Fibroblast of peridontal ligament (primary cell): ENCODE measurements around the gene DAZL.
A peak's percentile ranks its signal among the peaks of the same experiment; 100 is the strongest.

Source experiments
- DNase-seq: peaks from one replicate; pipeline ENCODE4 v3.0.0-alpha.2; 2010; ENCODE audit errors: extremely low read depth

DAZL gene

GRCh38 chr3:16596352-16597032 lies 8.7 kb downstream of the DAZL start:
- DNase-seq, result no peak

DNA sequence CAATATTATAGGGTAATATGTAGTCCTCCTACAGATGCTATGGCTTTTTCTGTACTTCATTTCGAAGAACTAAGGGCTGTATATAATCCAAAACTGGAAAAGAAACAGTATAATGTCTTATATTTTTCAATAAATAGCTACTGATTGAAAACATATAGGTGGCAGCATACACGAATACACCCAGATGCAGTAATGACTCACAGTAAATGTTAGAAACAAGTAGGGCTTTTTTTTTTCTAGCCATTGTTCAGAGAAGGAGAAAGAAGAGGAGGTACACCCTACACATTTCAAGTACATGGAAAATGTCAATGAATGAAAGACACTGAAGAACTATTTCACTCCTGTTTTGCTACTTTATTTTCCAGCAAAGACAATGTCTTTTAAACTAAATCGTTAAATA lies 9.4 kb downstream of the DAZL start:
- DNase-seq, result peak; percentile 15

DNA sequence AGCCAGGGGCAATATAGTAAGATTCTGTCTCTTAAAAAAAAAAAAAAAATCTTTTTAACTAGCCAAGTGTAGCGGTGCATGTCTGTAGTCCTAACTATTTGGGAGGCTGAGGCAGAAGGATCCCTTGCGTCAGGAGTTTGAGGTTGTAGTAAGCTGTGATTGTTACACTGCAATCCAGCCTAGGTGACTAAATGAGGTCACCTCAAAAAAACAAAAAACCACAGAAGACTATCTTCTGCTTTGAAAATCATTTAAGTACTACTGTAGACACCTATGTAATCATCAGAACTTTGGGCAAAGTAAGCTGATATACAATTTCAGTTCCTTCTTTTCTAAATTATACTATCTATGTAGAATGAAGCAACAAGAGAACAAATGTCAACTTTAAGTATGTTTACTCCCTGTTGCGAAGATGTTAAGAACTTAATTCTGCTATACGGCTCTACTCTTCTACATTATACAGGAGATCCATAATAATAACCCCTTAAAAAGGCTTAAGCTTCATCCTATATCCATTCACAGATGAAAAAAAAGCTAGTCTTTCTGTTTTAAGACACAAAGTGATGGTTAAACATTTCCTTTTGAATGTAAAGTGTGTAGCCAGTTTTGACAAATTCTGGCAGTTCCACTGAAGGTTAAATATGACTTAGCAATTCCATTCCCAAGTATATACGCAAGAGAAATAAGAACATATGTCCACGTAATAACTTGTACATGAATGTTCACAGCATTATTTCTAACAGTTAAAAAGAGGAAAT lies 15.2 kb downstream of the DAZL start:
- no peak for DNase-seq

GRCh38 chr3:16589120-16589519 lies 16.1 kb downstream of the DAZL start:
- DNase-seq, result no peak

DNA sequence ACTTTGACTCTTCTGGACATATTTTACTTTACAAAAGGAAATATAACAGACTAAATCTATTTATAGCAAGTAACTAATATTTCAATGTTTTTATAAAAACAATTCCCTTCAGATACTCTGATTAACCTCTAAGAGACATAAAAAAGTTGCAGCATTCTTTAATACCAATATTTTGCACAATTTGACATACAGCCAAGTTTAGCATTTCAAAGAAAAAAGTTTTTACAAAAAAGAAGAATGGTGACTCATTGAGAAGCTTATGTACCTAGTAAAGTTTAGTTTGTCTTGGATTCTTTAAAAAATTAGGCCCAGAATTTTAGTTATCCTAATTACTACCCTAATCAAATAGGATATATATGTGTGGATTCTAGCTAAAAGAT lies 17.6 kb downstream of the DAZL start:
- peak; percentile 26 for DNase-seq

- no peak for DNase-seq
Observed at GRCh38 chr3:16587047-16587680, 18.1 kb downstream of the DAZL start.

- DNase-seq, result no peak
Observed at GRCh38 chr3:16584880-16585279, 20.3 kb downstream of the DAZL start.

GRCh38 chr3:16583551-16583950 lies 21.7 kb downstream of the DAZL start:
- no peak for DNase-seq

- DNase-seq, result no peak
Observed at GRCh38 chr3:16570113-16570512, 35.1 kb downstream of the DAZL start.

DNA sequence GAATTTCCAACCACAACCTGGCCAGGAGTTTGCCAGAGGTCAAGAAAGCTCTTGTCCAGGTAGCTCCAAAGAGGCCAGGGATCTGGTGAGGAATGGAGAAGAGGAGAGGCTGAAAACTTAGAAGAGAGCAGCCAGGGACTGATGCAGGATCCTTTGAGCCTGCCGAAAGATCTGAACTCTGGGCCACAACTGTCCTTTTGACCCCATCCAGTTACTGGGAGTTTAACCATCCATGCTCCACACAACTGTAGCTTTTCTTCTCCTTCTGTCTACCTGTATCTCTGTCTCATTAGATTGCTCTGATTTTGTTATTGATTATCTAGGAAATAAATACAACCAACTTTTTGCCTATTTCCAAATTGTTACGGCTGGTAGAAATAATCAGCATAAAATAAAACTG lies 36.7 kb downstream of the DAZL start:
- no peak for DNase-seq

DNA sequence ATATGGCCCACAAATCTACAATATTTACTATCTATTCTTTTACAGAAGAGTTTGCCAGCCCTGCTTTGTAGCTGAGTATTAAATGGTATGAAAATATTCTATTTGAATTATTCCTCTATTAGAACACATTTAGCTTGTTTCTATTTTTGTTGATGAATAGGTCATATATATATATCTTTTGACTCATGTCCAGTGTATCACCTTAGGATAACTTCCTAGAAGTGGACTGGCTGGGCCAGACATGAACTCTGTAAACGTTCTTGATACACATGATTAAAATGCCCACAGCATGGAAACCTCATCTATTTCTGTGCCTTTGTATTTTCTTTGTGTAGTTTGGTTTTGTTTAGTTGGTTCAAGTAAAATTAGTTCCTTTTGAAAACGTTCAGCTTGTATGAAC lies 37.1 kb downstream of the DAZL start:
- DNase-seq, result no peak

- DNase-seq, result no peak
Observed at GRCh38 chr3:16559653-16560365, 45.4 kb downstream of the DAZL start.

DNA sequence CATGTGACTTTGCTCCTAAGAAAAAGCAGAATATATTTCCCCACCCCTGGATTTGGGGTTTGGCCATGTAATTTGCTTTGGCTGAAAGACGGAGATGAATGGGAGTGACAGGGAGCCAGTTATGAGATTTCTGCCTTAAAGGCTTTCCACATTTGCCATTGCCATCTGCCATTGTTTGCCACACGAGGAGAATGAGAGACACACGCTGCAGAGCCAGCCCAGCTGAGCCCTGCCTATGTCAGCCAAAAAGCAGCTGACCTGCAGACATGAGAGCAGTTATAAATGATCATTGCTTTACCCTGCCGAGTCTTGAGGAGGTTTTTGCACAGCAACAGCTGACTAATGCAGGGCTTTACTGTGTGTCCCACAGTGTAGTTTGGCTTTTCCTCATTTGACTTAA lies 51.1 kb downstream of the DAZL start:
- DNase-seq, result no peak

DNA sequence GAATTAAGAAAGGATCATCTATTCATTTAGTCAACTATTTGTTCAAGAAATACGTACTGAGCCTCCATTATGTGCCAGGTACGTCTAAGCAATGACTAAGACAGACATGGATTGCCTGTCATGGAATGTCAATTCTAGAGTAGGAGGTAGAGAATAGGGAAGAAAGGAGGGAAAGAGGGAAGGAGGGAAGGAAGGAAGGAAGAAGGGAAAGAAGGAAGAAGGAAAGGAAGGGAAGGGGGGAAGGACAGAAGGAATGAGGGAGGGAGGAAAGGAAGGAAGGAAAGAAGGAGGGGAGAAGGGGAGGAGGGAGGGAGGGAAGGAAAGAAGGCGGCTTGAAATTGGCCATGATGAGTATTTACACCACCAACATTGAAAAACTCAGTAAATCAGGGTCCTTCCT lies 52.5 kb downstream of the DAZL start:
- no peak for DNase-seq

GRCh38 chr3:16551342-16551976 lies 53.8 kb downstream of the DAZL start:
- DNase-seq, result no peak

GRCh38 chr3:16550676-16551341 lies 54.4 kb downstream of the DAZL start:
- DNase-seq, result peak; percentile 95

GRCh38 chr3:16550305-16550675 lies 54.9 kb downstream of the DAZL start:
- DNase-seq, result no peak

GRCh38 chr3:16548721-16549120 lies 56.5 kb downstream of the DAZL start:
- peak; percentile 76 for DNase-seq

GRCh38 chr3:16547561-16548357 lies 57.5 kb downstream of the DAZL start:
- no peak for DNase-seq

DNA sequence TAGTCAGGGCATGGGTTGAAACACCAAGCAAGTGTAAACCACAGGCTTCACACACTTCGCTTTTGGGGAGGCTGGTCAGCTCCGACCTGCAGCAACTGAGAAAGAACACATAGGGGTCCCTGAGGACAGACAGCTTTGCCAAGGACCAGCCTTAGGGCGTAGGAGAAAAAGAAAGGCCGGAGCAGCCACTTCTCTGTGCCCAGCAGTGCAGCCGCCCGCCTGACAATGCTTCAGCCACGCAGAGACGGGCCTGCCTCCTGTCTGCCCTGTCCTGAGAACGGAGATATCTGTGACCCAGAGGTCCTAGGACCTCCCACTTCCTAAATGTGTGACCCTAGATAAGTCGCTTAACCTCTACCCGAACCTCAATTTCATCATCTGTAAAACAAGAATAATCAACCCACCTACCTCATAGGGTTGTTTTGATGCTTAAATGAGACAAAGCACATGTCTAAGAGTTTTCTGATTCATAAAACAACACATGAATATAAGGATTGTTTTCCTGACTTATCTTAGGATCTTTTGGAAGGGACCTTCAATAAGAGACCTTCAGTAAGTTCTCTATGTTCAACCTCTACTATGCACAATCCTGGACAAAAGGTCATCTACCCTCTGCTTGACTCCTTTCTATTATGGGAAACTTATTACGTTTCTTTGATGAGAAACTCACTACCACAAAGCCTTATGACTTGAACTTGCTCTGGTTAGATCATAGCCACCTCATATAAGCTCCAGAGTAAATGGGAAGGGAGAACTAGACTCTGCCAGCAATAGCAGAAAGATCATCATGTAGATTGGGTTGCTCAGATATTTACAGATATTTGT lies 58.8 kb downstream of the DAZL start:
- DNase-seq, result no peak
